PFSK-1 (cell line): ENCODE results near the gene PCDHGA6.

Experiments used
- FOXP2 ChIP-seq: optimal IDR thresholded peaks from 2 replicates; pipeline ENCODE3; 2011; ENCODE audit warnings: borderline replicate concordance, control low read depth, inconsistent platforms; ENCODE audit not compliant: insufficient read depth; ENCODE audit errors: extremely low read length, extremely low read depth
- POLR2AphosphoS5 ChIP-seq: IDR thresholded peaks from 2 replicates; pipeline ENCODE4 v1.6.1; 2012; ENCODE audit warnings: low read depth, mild to moderate bottlenecking, control low read depth, low read length, moderate library complexity
- SIN3A ChIP-seq: IDR thresholded peaks from 2 replicates; pipeline ENCODE4 v1.6.1; 2012; ENCODE audit warnings: mild to moderate bottlenecking, low read length, moderate library complexity, borderline replicate concordance; ENCODE audit not compliant: insufficient read depth
- TAF1 ChIP-seq: IDR thresholded peaks from 2 replicates; pipeline ENCODE4 v1.6.1; 2012; ENCODE audit warnings: low read length, control low read depth, borderline replicate concordance; ENCODE audit not compliant: insufficient read depth
- TF ChIP-seq, protein P1 (sequence below), 2 experiments: IDR thresholded peaks; 2 replicates each; pipeline versions ENCODE4 v1.6.1 to v1.8.0; 2011 to 2012; ENCODE audit warnings: low read depth in 2 of 2, low read length in 2 of 2, control low read depth in 1 of 2, inconsistent platforms in 1 of 2, mild to moderate bottlenecking in 1 of 2, moderate library complexity in 1 of 2; ENCODE audit not compliant: insufficient read depth in 1 of 2

PCDHGA6 gene

GRCh38 chr5:141374627-141375026 lies 936 bp downstream of the PCDHGA6 start:
- TF ChIP-seq SIN3A (no peak), TAF1 (no peak), POLR2AphosphoS5 (no peak), FOXP2 (no peak)
- TF ChIP-seq, protein P1, sequence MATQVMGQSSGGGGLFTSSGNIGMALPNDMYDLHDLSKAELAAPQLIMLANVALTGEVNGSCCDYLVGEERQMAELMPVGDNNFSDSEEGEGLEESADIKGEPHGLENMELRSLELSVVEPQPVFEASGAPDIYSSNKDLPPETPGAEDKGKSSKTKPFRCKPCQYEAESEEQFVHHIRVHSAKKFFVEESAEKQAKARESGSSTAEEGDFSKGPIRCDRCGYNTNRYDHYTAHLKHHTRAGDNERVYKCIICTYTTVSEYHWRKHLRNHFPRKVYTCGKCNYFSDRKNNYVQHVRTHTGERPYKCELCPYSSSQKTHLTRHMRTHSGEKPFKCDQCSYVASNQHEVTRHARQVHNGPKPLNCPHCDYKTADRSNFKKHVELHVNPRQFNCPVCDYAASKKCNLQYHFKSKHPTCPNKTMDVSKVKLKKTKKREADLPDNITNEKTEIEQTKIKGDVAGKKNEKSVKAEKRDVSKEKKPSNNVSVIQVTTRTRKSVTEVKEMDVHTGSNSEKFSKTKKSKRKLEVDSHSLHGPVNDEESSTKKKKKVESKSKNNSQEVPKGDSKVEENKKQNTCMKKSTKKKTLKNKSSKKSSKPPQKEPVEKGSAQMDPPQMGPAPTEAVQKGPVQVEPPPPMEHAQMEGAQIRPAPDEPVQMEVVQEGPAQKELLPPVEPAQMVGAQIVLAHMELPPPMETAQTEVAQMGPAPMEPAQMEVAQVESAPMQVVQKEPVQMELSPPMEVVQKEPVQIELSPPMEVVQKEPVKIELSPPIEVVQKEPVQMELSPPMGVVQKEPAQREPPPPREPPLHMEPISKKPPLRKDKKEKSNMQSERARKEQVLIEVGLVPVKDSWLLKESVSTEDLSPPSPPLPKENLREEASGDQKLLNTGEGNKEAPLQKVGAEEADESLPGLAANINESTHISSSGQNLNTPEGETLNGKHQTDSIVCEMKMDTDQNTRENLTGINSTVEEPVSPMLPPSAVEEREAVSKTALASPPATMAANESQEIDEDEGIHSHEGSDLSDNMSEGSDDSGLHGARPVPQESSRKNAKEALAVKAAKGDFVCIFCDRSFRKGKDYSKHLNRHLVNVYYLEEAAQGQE (IDR thresholded peaks at IDR 0.05; ENCODE audit: insufficient read depth in 1 of 2, low read depth in 2 of 2, low read length in 2 of 2): no peak

DNA sequence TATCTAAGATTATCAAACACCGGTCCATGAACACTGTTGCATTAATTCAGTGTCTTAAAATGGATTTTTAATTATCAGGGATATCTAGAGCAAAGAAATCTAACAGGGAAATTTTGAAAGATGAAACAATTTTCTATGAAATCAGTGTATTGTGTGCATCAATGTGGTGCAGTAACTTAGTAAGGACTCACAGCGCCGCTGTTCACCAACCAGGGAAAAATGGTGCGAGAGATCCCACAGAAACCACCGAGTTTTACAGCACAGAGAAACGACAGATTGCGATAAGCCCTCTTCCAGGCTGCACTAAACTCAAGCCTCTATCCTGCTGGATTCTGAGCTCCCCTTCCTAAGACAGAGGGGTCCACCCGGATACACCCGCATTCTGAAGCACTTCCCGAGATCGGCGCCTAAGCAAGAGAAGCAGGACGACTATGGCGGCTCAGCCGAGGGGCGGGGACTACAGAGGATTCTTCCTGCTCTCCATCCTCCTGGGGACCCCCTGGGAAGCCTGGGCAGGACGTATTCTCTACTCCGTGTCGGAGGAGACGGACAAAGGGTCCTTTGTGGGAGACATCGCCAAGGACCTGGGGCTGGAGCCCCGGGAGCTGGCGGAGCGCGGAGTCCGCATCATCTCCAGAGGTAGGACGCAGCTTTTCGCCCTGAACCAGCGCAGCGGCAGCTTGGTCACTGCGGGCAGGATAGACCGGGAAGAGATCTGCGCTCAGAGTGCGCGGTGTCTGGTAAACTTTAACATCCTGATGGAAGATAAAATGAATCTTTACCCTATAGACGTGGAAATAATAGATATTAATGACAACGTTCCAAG lies 9.0 kb downstream of the PCDHGA6 start, which contains the start of gene PCDHGA7:
TSS of gene PCDHGA7 (plus strand) at position 274 of the 826 bp plus-strand sequence. CDS start at position 432, 158 bp downstream.
- TF ChIP-seq SIN3A (no peak), TAF1 (no peak), FOXP2 (no peak), POLR2AphosphoS5 (no peak)
- TF ChIP-seq, protein P1 (IDR thresholded peaks at IDR 0.05; ENCODE audit: insufficient read depth in 1 of 2, low read depth in 2 of 2, low read length in 2 of 2): no peak

DNA sequence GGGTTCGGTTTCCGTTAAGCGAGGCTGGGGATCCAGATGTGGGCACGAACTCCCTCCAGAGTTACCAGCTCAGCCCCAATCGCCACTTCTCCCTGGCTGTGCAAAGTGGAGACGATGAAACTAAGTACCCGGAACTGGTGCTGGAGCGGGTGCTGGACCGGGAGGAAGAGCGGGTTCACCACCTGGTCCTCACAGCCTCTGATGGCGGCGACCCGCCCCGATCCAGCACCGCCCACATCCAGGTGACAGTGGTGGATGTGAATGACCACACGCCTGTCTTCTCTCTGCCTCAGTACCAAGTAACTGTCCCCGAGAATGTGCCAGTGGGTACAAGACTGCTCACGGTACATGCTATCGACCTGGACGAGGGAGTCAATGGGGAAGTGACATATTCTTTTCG lies 9.7 kb downstream of the PCDHGA6 start:
- no peak for TF ChIP-seq FOXP2
- TF ChIP-seq, protein P1 (IDR thresholded peaks at IDR 0.05; ENCODE audit: insufficient read depth in 1 of 2, low read depth in 2 of 2, low read length in 2 of 2): no peak

DNA sequence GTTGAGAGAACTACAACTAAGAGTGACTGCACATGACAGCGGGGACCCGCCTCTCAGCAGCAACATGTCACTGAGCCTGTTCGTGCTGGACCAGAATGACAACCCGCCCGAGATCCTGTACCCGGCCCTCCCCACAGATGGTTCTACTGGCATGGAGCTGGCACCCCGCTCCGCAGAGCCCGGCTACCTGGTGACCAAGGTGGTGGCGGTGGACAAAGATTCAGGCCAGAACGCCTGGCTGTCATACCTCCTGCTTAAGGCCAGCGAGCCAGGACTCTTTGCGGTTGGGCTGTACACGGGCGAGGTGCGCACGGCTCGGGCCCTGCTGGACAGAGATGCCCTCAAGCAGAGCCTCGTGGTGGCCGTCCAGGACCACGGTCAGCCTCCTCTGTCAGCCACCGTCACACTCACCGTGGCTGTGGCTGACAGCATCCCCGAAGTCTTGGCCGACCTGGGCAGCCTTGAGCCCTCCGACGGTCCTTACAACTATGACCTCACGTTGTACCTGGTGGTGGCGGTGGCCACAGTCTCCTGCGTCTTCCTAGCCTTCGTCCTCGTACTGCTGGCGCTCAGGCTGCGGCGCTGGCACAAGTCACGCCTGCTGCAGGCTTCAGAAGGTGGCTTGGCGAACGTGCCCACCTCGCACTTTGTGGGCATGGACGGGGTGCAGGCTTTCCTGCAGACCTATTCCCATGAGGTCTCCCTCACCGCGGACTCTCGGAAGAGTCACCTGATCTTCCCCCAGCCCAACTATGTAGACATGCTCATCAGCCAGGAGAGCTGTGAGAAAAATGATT lies 11.0 kb downstream of the PCDHGA6 start:
- TF ChIP-seq TAF1 (no peak), POLR2AphosphoS5 (no peak), SIN3A (no peak), FOXP2 (no peak)
- TF ChIP-seq, protein P1 (IDR thresholded peaks at IDR 0.05; ENCODE audit: insufficient read depth in 1 of 2, low read depth in 2 of 2, low read length in 2 of 2): no peak
